Left renal cortex interstitium (tissue), 4 donors: Measurements from ENCODE around the gene ATG16L1. TPM values are rescaled to one million over a fixed set of nuclear protein-coding genes. Genes with fewer than 3 reads are reported as not detected.

Experiments
- DNase-seq, 4 donors: peaks; one replicate each; pipeline ENCODE4 v3.0.0-alpha.2; 2013; ENCODE audit warnings: low read depth in 4 of 4, low spot score in 2 of 4, missing footprints in 1 of 4
- polyA plus RNA-seq, 4 donors: library from polyadenylated mRNA; unstranded; fragments of 120-200 nt; gene quantifications; one replicate each; pipeline ENCODE4 v1.2.1, GENCODE V29; 2013; ENCODE audit not compliant: insufficient read length in 4 of 4

The ATG16L1 gene
- polyA plus RNA-seq, 4 donors: 19.1 to 26.3 (median 24.0) TPM

DNA sequence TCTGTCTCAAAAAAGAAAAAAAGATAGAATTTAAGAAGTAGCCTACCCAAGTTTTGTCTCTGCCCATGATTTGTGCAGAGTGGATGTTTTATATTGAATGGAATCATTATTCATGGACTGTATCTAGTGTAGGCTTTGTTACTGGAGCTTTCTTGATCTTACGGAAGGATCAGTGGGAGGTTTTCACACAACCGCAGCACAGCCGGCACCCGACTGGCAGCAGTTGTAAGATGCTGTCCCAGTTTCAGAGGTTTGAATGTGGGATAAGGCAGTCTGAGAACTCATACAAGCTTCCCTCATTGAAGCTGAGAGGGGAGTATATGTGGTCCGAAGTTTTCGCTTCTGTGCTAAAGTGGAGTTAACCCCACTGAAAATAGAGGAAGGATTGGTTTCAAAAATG, 36.4 kb downstream of the ATG16L1 start:
- no peak for DNase-seq

GRCh38 chr2:233288663-233289062, 37.2 kb downstream of the ATG16L1 start:
- no peak for DNase-seq

DNA sequence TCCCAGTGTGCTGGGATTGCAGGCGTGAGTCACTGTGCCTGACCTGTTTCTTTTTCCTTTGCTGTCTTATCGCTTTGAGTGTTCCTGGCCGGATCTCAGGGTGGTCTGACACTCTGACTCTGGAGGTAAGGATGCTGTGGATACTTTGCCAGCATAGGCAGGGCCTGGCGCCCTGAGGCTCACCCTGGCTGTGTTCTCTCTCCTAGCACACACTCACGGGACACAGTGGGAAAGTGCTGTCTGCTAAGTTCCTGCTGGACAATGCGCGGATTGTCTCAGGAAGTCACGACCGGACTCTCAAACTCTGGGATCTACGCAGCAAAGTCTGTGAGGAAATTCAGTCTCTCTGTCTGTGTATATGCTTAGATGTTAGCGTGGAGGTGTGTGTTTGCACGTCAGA, 38.2 kb downstream of the ATG16L1 start:
- DNase-seq: no peak

DNA sequence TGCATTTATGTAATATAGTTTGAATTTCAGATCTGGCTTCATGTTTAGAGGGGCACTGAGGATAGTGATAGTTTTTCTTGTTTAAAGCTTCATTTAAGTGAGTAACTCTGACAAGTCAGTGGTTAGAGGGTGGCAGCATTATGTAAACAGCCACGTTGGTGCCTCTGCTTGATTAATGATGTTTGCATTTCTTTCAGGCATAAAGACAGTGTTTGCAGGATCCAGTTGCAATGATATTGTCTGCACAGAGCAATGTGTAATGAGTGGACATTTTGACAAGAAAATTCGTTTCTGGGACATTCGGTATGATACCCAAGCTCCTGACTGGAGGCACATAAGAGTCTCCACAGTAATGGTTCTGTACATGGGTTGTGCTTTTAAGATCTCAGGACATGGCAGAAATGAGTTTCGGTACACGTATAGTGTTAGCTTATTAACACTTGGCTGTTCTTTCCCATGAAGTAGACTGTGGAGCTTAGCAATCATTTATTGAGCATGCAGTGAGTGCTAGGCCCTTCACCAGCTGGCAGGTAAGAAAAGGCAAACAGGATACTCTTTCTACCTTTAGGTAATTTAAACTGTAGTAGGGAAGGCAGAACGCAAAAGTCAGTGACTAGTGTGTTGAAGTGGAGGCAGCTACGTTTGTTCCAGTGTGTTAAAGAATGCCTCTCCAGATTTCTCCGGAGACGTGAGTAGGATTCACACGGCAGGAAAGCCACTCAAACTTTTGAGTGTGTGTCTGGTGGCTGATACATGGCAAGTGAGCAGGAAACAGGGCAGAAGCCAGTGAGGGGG, 38.8 kb downstream of the ATG16L1 start:
- DNase-seq: no peak

- DNase-seq: no peak
Measured at GRCh38 chr2:233295891-233296290, 44.4 kb downstream of the ATG16L1 start.

DNA sequence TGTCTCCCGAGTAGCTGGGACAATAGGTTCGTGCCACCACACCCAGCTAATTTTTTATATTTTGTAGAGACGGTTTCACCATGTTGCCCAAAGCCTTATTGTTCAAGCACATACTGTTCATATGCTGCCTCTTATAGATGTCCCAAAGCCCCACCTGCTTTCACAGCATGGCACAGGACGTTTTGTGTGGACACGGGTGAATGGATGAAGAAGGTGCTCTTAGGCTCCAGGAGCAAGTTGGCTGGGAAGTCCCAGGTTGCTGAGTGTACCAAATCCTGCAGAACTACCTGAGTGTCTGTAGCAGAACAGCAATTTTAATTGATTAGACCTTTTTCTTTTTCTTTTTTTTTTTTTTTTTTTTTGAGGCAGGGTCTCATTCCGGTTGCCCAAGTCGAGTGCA, 45.6 kb downstream of the ATG16L1 start:
- no peak for DNase-seq

GRCh38 chr2:233300401-233300800, 48.9 kb downstream of the ATG16L1 start:
- DNase-seq: no peak

DNA sequence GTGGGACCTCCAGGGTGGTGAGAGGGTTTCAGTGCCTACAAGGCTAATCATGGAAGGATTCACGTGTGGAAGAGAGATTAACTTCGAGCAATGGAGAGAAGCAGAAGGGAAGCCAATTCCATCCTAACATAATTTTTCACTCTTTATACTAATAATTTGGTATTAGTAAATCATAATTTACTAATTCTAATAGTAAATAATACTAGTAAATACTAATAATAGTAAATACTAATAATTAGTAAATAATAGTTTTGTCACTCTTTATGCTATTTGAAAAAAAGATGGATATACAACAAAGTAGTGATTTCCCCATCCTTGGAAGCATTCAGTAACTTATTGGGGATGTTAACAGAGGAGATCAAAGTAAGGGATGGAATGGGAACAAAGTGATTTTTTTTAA, 49.8 kb downstream of the ATG16L1 start:
- no peak for DNase-seq

DNA sequence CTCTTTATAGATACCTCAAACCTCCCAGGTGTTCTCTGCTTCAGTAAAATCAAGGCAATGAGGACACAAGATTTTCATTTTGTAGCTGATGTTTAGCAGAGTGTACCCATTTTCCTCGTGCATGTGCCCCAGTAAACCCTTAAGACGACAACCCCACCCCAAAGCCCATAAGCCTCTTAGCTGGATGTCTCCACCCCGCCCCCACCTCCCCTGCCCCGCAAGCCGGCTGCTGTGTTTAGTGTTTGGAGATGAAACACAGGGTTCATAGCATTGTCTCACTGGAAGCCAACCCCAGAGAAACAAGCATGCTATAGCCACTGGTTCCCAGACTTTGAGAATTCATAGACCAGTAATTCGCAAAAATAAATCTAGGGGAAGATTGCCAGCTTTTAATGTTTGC, 50.3 kb downstream of the ATG16L1 start:
- no peak for DNase-seq

DNA sequence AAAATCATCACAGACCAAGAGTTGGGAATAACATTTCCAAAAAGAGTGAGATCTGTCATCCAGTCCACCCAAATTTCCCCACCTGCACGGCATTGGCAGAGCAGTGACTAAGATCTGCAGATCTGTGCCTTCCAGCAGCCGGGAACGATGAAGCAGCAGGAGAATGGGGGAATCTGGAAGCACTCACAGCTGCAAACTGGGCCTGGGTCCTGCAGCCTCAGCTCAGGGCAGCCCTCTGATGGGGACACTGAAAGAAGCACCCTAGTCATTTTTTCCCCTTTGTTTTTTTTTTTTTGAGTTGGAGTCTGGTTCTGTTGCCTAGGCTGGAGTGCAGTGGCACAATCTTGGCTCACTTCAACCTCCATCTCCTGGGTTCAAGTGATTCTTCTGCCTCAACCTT, 51.8 kb downstream of the ATG16L1 start:
- no peak for DNase-seq

DNA sequence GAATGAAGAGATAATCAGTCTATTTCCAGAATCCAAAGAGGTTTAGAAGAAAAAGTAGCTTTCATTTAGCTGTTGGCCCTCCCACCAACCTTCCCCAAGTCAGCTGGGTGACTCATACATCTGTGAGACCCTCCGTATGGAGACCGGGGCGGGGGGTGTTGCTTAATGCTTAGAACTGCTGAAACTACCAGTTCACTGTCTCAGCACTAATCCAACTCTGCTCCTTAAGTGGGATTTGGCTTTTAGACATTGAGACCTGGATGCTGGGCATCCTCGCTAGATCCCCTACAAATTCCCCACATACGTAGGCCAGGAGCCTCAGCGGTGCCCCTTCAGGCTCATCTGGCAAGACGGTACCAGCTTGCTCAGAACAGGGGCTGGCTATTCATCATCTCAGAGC, 56.1 kb downstream of the ATG16L1 start, which contains the start of gene SAG:
Gene SAG, plus strand, starts transcription at position 252 of the 400 bp plus-strand sequence. CDS start 1,374 bp downstream, outside the sequence.
- no peak for DNase-seq

GRCh38 chr2:233311241-233311926, 59.9 kb downstream of the ATG16L1 start:
- no peak for DNase-seq

GRCh38 chr2:233312874-233313273, 61.4 kb downstream of the ATG16L1 start:
- DNase-seq: no peak

DNA sequence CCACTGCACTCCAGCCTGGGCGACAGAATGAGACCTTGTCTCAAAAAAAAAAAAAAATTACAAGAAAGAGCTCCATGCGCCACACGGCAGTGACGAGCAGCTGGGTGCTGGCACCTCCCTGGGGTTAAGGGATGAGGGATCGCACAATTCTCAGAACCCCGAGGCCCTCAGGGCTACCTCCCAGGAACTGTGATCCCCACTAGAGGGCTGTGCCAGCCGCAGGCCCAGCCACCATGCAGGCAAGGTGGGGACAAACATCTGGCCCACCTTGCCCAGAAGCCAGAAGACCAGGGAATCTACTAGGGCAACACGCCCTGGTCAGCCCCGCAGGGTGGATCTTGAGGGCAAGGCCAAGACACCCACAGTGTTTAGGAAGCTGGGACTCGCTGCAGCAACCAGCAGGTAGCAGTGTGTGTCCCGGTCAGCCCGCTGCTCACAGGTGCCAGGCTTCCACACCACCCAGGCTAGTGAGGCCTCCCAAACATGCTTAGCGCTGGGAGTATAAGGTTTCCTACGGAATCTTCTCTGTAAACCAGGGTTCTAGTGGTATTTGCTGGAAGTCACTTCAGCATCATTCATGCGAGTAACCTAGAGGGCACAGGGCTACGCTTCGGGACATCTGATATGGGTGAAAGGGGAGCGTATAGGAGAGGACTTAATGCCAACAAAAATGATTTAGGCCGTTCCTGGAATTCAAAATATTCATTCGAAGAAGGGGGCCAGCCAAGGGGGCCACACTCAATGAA, 62.9 kb downstream of the ATG16L1 start:
- peak in 2 of 4 donors; percentile 0 to 7 for DNase-seq

GRCh38 chr2:233317196-233317943, 65.9 kb downstream of the ATG16L1 start:
- DNase-seq: no peak

- DNase-seq: no peak
Measured at GRCh38 chr2:233319256-233319655, 67.8 kb downstream of the ATG16L1 start.

GRCh38 chr2:233320470-233320869, 69.0 kb downstream of the ATG16L1 start:
- DNase-seq: no peak

GRCh38 chr2:233321166-233321565, 69.7 kb downstream of the ATG16L1 start:
- DNase-seq: no peak

DNA sequence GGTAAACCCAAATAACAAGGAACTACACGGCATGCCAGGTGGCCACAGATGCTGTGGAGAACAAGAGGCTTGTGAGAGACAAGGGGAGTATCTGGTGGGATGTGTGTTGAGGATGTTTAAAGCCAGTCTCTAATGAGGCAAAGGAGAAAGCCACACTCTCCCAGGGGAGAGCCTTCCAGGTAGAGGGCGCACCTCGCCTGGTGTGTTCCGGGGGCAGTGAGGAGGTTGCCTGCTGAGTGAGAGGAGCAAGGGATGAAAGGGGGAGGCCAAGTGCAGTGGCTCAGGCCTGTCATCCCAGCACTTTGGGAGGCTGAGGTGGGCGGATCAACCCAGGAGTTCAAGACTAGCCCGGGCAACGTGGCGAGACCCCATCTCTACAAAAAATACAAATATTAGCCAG, 72.4 kb downstream of the ATG16L1 start:
- no peak for DNase-seq

DNA sequence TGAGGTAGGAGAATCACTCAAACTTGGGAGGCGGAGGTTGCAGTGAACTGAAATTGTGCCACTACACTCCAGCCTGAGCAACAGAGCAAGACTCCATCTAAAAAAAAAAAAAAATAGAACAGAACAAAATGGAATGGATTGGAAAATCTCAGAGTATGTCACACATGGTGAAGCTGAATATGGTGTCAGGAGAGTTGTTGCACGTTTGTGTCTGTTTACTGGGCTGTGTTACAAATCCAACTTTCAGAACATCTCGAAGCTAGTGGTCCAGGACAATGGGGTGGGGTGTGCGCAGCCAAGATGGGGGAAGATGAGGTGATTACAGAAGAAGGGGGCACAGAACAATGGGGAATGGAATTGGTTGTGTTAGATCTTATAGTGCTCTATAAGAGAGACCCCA, 73.8 kb downstream of the ATG16L1 start:
- DNase-seq: no peak

DNA sequence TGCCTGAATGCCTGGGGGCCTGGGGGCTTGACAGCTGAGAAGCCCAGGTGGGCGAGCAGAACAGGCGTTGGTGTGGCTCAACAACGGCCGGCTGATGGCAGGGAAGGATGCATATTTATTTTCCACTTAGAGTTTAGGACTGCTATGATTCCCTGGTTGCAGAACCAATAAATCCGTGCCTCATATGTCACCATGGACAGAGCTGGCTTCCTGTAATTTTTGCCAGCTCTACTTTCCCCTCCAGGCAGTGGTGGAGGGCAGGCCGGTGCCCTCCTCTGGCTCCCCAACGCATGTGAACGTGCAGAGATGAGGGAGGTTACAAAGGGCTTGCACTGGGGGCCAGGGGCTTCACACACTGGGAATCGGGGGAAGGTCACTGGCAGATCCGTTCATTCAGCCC, 74.3 kb downstream of the ATG16L1 start:
- no peak for DNase-seq
